Stimulated activated CD8-positive, alpha-beta memory T cell treated with anti-CD3 and anti-CD28 coated beads, Interleukin-12 subunit alpha, Interleukin-12 subunit beta, amount 100 ng/mL, for 4 hours (primary cell): ENCODE data around the gene TMEM131.
"Not testable (repeated sequence)": the region's sequence is repeated elsewhere in the genome, so short reads cannot be mapped to it uniquely, and the experiment has no call there.

Experiments used
- DNase-seq: peaks from one replicate; pipeline ENCODE4 v3.0.0-alpha.2; 2020; ENCODE audit warnings: low read depth

Gene TMEM131

GRCh38 chr2:97858442-97858841, 137.3 kb downstream of the TMEM131 start:
- no peak for DNase-seq

DNA sequence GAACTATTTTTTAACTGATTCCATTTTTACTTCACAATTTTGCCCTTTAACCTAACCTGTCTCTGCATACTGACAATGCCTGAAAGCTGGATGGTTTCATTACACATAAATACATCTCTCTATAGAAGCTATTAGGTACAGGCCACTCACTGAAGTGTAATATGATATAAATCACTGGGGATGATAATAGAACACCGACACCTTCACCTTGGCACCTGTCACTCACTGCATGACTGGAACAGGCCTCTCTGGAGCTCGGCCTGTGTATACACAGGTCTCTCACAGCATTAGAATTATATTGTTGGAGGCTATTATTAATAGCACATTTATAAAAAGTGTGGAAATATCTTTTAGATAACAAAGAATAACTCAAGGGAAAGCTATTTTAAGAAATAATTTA, 138.2 kb downstream of the TMEM131 start:
- DNase-seq: no peak

- not testable (repeated sequence) for DNase-seq
Measured at GRCh38 chr2:97853057-97853456, 142.7 kb downstream of the TMEM131 start.

DNA sequence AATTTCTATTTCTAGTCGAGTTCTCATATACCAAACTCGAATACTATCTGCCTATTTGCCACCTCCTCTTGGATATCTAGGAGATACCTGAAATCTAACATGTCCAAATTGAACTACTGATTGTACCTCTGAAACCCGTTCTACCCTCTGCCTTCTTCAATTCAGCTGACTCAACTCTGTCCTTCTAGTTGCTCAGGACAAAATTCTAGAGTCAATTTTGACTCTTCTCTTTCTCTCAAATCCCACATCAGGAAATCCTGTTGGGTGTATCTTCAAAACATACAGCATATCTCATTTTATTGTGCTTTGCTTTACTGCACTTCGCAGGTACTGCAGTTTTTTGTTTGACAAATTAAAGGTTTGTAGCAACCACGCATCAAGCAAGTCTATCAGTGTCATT, 144.6 kb downstream of the TMEM131 start:
- no peak for DNase-seq

DNA sequence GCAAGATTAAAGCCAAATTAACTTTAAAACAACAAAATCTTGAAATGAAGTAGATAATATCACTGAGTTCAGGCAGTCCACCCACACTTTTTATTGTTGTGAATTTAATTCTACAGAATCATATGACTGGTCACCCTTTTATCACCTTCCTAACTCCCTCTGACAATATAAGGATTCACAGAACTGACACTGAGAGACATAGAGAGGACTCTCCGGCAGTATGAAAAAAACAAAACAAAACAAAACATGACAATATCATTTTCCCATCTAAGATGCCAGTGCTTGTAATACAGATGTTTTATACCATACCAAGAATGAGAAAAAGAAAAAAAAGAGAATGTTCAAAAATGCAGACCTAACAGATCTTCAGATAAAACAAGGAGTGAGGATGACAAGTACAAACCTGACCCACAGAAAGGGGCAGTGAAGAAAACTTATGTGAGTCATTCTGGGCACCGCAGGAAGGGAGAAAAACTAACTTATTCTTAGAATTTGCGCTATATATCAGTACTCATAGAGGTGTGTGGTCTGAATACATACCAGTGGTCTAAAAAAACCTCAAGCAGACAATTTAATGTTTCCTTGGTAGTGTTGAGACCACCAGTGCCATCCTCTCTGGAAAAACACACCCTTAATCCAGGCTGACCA, 145.7 kb downstream of the TMEM131 start:
- DNase-seq: no peak

DNA sequence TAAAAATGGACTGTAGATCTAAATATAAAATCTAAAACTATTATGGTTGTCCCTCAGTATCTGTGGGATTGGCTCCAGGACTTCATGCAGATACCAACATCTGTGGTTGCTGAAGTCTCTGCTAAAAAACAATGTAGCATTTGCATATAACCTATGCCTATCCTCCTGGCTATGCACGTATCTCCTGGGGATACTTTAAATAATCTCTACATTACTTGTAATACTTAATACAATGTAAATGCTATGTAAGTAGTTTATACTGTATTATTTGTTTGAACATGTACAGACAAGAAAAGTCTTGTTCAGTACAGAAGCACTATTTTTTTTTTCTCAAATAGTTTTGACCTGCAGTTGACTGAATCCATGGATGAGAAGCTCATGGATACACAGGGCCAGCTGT, 147.4 kb downstream of the TMEM131 start:
- DNase-seq: no peak

DNA sequence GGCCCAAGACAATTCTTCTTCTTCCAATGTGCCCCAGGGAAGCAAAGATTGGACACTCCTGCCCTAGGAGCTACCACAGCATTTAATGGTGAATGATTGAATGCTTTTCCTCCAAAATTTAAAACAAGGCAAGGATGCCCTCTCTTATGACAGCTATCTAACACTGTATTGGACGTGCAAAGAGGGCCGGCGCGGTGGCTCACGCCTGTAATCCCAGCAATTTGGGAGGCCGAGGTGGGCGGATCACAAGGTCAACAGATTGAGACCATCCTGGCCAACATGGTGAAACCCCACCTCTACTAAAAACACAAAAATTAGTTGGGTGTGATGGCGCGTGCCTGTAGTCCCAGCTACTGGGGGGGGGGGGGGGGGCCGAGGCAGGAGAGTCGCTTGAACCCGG, 149.0 kb downstream of the TMEM131 start:
- DNase-seq: not testable (repeated sequence)

DNA sequence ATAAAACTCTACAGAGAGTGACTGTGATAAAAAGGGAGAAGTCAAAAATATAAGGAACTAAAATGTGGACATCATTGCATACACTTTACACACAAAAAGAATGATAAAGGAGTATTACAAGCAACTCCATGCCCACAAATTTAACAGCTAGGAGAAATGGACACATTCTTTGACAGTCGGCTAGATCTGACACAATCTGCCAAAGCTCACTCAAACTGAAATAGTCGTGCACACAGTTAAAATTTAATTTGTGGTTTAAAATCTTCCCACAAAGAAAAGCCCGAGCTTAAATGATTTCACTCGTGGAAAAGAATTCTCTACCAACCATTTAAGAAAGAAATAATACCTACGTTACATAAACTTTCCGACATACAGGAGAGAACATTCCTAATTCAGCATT, 149.9 kb downstream of the TMEM131 start:
- no peak for DNase-seq

DNA sequence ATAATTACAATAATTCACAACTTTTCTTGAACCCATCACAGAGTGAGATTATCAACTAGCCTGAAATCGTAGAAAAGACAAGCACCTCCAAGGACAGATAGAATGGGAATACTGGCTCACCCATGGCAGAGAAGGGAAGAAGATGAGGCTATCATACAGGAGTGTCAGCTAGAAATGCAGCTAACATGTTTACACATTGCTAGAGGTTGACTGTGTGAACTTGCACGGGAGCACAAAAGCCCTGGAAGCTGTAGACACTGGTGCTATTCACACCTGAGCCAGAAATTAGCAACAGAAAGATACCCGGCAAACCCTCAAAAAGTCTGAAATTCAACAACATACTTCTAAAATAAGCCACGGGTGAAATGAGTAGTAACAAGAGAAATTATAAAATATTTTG, 150.6 kb downstream of the TMEM131 start:
- DNase-seq: no peak

- DNase-seq: no peak
Measured at GRCh38 chr2:97844311-97844859, 151.4 kb downstream of the TMEM131 start.

DNA sequence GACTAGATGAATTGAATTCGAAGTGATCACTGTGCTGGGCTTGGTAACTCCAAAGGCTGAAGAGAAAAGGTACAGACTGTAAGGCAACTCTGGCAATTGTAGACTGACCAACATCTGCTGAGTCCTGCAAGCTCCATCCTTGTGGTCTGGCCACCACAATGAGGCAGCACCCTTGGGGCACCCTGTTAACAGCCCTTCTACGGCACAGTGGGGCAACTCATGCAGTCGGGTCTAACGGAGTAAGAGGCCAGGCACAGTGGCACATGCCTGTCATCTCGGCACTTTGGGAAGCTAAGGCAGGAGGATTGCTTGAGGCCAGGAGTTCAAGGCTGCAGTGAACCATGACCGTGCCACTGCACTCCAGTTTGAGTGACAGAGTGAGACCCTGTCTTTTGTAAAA, 155.6 kb downstream of the TMEM131 start:
- no peak for DNase-seq

- no peak for DNase-seq
Measured at GRCh38 chr2:97834610-97835009, 161.1 kb downstream of the TMEM131 start.

DNA sequence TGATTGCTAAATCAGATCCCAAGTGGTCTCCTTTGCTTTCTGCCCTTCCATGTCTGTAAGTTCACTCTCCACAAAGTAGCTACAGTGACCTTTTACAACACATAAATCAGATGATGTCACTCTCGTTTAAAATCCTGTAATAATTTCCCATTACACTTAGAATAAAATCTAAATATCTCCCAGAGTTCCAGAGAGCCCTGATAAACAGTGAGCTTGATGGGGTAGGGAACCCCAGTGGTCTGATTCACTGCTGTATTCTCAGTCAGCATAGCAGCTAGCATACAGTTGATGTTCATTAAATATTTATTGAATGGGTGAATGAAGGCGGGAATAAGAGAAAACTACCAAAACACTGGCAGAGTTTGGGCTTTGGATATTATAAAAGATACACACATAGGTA, 164.6 kb downstream of the TMEM131 start:
- DNase-seq: no peak

GRCh38 chr2:97829255-97829654, 166.5 kb downstream of the TMEM131 start:
- DNase-seq: not testable (repeated sequence)

GRCh38 chr2:97827013-97827412, 168.7 kb downstream of the TMEM131 start:
- DNase-seq: not testable (repeated sequence)

- not testable (repeated sequence) for DNase-seq
Measured at GRCh38 chr2:97826266-97826847, 169.4 kb downstream of the TMEM131 start.

- DNase-seq: not testable (repeated sequence)
Measured at GRCh38 chr2:97824011-97824410, 171.7 kb downstream of the TMEM131 start.

DNA sequence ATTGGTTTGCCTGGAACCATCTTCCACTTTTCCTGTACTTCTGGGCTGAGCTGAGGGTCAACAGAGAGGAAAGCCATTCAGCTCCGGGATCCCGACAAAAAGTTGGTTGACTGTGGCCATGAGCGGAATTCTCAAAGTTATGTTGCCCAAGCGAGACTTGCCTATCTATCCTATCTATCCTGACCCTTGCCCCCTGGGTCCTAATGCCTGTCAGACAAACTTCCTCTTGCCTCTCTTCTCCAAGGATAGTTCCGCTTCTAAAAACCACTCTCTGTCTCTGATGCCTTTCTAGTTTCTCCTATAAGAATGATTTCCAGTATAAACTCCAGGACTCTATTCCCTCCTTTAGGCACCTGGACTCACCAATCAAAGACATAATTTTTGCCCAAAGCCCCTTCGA, 173.9 kb downstream of the TMEM131 start:
- DNase-seq: not testable (repeated sequence)

DNA sequence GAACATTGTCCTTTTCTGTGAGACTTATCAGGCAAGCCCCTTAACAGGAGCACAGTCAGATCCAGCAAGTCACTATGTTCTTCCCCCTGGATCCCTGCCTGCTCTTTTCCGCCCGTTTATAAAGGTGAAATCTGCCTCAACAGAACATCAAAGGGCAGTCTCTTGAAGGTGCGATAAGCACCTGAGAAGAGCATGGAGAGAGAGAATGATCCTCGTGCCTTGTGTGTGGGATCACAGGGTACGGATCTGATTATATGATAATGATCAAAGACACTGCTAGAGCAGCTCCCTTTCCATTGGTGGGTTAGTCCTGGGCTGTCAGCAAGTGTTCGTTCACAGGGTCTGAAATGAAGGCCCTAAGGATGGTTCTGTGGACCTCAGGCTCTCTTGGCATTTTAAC, 176.0 kb downstream of the TMEM131 start:
- no peak for DNase-seq

- DNase-seq: no peak
Measured at GRCh38 chr2:97816411-97816810, 179.3 kb downstream of the TMEM131 start.

DNA sequence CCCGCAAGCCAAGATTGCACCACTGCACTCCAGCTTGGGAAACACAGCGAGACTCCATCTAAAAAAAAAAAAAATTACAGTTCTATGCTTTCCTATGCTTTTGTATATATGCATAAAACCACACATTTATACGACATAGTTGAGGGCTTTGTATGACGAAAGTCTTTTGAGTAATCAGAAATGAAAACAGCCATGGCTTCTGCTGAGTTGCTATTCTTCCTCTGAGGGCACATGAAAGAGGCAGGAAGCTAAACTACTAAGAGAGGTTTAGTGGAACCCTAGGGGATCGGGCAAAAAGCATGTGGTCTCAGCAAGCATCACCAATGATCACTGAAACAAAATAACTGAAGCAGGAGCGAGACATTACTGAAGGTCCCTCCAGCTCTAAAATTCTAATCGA, 182.8 kb downstream of the TMEM131 start:
- no peak for DNase-seq

GRCh38 chr2:97808816-97809215, 186.9 kb downstream of the TMEM131 start:
- DNase-seq: no peak

DNA sequence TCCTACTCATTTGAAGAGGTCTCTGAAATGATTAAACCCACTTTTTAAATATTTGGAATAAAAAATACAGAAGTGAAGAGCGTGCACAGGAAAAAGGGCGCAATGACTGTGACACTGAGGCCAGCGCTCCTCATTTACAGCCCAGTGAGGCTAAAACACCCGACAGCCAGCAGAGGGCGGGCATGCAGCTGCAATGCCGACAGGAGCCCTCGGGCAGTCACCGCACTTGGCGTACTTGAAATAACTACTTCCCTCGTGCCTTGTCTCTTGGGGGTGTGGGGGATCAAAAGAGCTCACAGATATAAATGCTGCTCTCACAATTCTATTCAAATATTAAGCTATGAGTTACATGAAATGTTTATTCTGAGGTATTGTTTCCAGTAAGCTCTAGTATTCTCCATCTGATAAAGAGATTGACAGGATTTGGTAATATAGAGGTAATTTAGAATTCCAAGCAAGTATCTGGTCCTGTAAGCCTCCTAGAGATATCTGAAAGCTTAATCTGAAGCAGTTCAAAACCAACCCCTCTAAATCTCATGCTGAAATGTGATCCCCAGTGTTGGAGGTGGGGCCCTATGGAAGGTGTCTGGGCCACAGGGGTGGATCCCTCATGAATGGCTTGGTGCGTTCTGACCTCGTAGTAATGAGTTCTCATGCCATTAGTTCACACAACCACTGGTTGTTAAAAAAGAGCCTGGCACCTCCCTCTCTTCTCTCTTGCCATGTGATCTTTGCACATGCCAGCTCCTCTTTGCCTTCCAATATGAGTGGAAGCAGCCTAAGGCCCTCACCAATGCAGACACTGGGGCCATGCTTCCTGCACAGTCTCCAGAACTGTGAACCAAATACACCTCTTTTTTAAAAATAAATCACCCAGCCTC, 188.8 kb downstream of the TMEM131 start:
- peak; percentile 48 for DNase-seq
